HepG2 (cell line): Measurements from ENCODE around the gene JAGN1. TPM values are rescaled to one million over a fixed set of nuclear protein-coding genes. Genes with fewer than 3 reads are reported as not detected.

Experiments
- ARID5B ChIP-seq: IDR thresholded peaks from 2 replicates; pipeline ENCODE4 v1.4.0; 2020; ENCODE audit warnings: mild to moderate bottlenecking, missing genetic modification reagents
- ESRRA ChIP-seq: sonication (generic); formaldehyde crosslinking; IDR thresholded peaks from 2 replicates; pipeline ENCODE4 v1.5.1; 2020; ENCODE audit warnings: mild to moderate bottlenecking, low read depth, missing genetic modification reagents
- FLYWCH1 ChIP-seq: sonication (generic); formaldehyde crosslinking; IDR thresholded peaks from 2 replicates; pipeline ENCODE4 v1.8.1; 2023; ENCODE audit warnings: mild to moderate bottlenecking, missing genetic modification reagents
- HMG20A ChIP-seq: IDR thresholded peaks from 2 replicates; pipeline ENCODE4 v1.6.1; 2016; ENCODE audit warnings: borderline replicate concordance
- IRF2 ChIP-seq: IDR thresholded peaks from 2 replicates; pipeline ENCODE4 v1.6.1; 2018; ENCODE audit warnings: missing genetic modification reagents, missing compliant biosample characterization
- KDM5A ChIP-seq: fragments of 200-600 bp; sonication (generic); IDR thresholded peaks from 2 replicates; pipeline ENCODE4 v1.7.0; 2018; ENCODE audit warnings: antibody characterized with exemption, mild to moderate bottlenecking, low read length, borderline replicate concordance
- KLF11 ChIP-seq: IDR thresholded peaks from 2 replicates; pipeline ENCODE4 v1.6.1; 2016; ENCODE audit warnings: missing compliant biosample characterization
- PCBP1 ChIP-seq: fragments of 200-400 bp; formaldehyde crosslinking; IDR thresholded peaks from 2 replicates; pipeline ENCODE4 v1.6.1; 2017; ENCODE audit warnings: mild to moderate bottlenecking, low read depth, low read length, borderline replicate concordance
- PRPF4 ChIP-seq: fragments of 200-400 bp; formaldehyde crosslinking; IDR thresholded peaks from 2 replicates; pipeline ENCODE4 v1.6.1; 2016; ENCODE audit warnings: low read length, low read depth; ENCODE audit not compliant: poor library complexity, severe bottlenecking
- SKI ChIP-seq: fragments of 450-650 bp; IDR thresholded peaks from one replicate; pipeline ENCODE4 v1.6.1; 2018; ENCODE audit warnings: mild to moderate bottlenecking; ENCODE audit not compliant: partially characterized antibody
- SSRP1 ChIP-seq: IDR thresholded peaks from 2 replicates; pipeline ENCODE4 v1.6.1; 2016; ENCODE audit warnings: control low read depth
- THYN1 ChIP-seq: sonication (generic); formaldehyde crosslinking; IDR thresholded peaks from 2 replicates; pipeline ENCODE4 v1.8.1; 2023; ENCODE audit warnings: low read depth, mild to moderate bottlenecking, moderate library complexity, missing genetic modification reagents, borderline replicate concordance
- YY1 ChIP-seq: IDR thresholded peaks from 2 replicates; pipeline ENCODE4 v1.6.1; 2011; ENCODE audit warnings: low read length, low read depth, moderate library complexity, mild to moderate bottlenecking; ENCODE audit not compliant: insufficient read depth, insufficient replicate concordance
- ZNF138 ChIP-seq: sonication (generic); formaldehyde crosslinking; IDR thresholded peaks from 2 replicates; pipeline ENCODE4 v1.5.0; 2020; ENCODE audit warnings: mild to moderate bottlenecking, low read depth, missing genetic modification reagents
- ZNF33A ChIP-seq: sonication (generic); formaldehyde crosslinking; IDR thresholded peaks from 2 replicates; pipeline ENCODE4 v1.5.1; 2020; ENCODE audit warnings: missing genetic modification reagents, mild to moderate bottlenecking, moderate library complexity, borderline replicate concordance
- ZNF556 ChIP-seq: sonication (generic); formaldehyde crosslinking; IDR thresholded peaks from 2 replicates; pipeline ENCODE4 v1.4.0; 2020; ENCODE audit warnings: mild to moderate bottlenecking, missing genetic modification reagents, borderline replicate concordance
- ZNF616 ChIP-seq: sonication (generic); formaldehyde crosslinking; IDR thresholded peaks from 2 replicates; pipeline ENCODE4 v1.5.0; 2020; ENCODE audit warnings: low read depth, mild to moderate bottlenecking, missing genetic modification reagents
- ZNF704 ChIP-seq: sonication (generic); formaldehyde crosslinking; IDR thresholded peaks from 2 replicates; pipeline ENCODE4 v1.8.1; 2023; ENCODE audit warnings: mild to moderate bottlenecking, inconsistent platforms, moderate library complexity, missing genetic modification reagents, borderline replicate concordance
- polyA plus RNA-seq, 8 experiments: library from polyadenylated mRNA; depleted of rRNA in 3 of 8; stranded (reverse) in 7 of 8; unstranded in 1 of 8; fragments of >200 nt; fragmentation: Illumina TruSeq in 4 of 8; extraction: Trizol in 4 of 8; gene quantifications; 2 replicates each; pipeline versions ENCODE4 v1.2.1 to v1.2.3, GENCODE V29; 2011 to 2016; ENCODE audit warnings: low read depth in 4 of 8, missing spikeins in 1 of 8, mixed read lengths in 1 of 8; ENCODE audit not compliant: insufficient read depth in 1 of 8
- total RNA-seq, 5 experiments: library from RNA; depleted of rRNA; stranded (reverse); fragments of >200 nt; fragmentation: Illumina TruSeq; extraction: Trizol; gene quantifications; 2 replicates each; pipeline ENCODE4 v1.2.3, GENCODE V29; 2016; ENCODE audit warnings: low read depth in 1 of 5

The JAGN1 gene
- total and polyA plus RNA-seq, 2 of the 13 experiments (the other 11 are each of a cell fraction or from before 2014, with no cell fraction given): 49.9 to 50.9 TPM

- TF ChIP-seq ARID5B: peak; percentile 64
- TF ChIP-seq FLYWCH1 (CRISPR knock-in tag): no peak; the same call in 1 of the 2 replicates
- TF ChIP-seq KDM5A: peak; percentile 86
- TF ChIP-seq PCBP1: 0 out of 2 replicates have a peak, but pooled peaks have one; percentile 25
- peak; percentile 68; the same call in 1 of the 2 replicates for TF ChIP-seq ZNF33A (CRISPR knock-in tag)
- no peak for TF ChIP-seq SKI
- TF ChIP-seq ZNF616 (CRISPR knock-in tag): 0 out of 2 replicates have a peak, but pooled peaks have one; percentile 67
- TF ChIP-seq THYN1 (CRISPR knock-in tag): no peak
- TF ChIP-seq ZNF556: peak; percentile 73; the same call in 1 of the 2 replicates
- 0 out of 2 replicates have a peak, but pooled peaks have one; percentile 15 for TF ChIP-seq HMG20A (CRISPR knock-in tag)
- TF ChIP-seq KLF11 (CRISPR knock-in tag): no peak
- TF ChIP-seq PRPF4: no peak
- peak; percentile 95 for TF ChIP-seq ZNF704
- peak; percentile 69; the same call in 1 of the 2 replicates for TF ChIP-seq ZNF138 (CRISPR knock-in tag)
- TF ChIP-seq SSRP1 (CRISPR knock-in tag): no peak
- TF ChIP-seq YY1: peak; percentile 88
- peak; percentile 76 for TF ChIP-seq ESRRA
- peak; percentile 80 for TF ChIP-seq IRF2 (CRISPR knock-in tag)
Measured at GRCh38 chr3:9890249-9891071, at the start of gene JAGN1 (continued).
